A549 (cell line): ENCODE measurements around the gene FILIP1L. TPM values are rescaled to one million over a fixed set of nuclear protein-coding genes. Genes with fewer than 3 reads are reported as not detected.

Experiments used
- ATAC-seq, 2 experiments: fragments of 200-7000 bp in 1 of 2; fragments of >200 bp in 1 of 2; cut with Nextera tagmentation in 1 of 2; cut with Tn5 transposase in 1 of 2; 3 replicates each; pipeline versions ENCODE4 v1.8.0 to v1.9.1; 2018 to 2020; ENCODE audit warnings: mild to moderate bottlenecking in 1 of 2, moderate library complexity in 1 of 2
- CTCF ChIA-PET: fragments of 300-600 bp; sonication (Branson Sonifier 250); formaldehyde crosslinking; extraction: SDS; loops from one replicate; lab custom pipeline; 2021; ENCODE audit warnings: antibody characterized with exemption, inconsistent platforms; lab: Yijun Ruan, JAX
- POLR2A ChIA-PET: fragments of 350-600 bp; formaldehyde crosslinking; extraction: SDS; loops from one replicate; lab custom pipeline; 2021; ENCODE audit warnings: antibody characterized with exemption, inconsistent platforms; lab: Yijun Ruan, JAX
- DNase-seq, 2 experiments: peaks; one replicate each; pipeline versions ENCODE4 v3.0.0 to v3.0.0-alpha.2; 2011 to 2016; ENCODE audit warnings: low read depth in 1 of 2, low spot score in 1 of 2
- FAIRE-seq: peaks from 2 replicates; lab custom pipeline; 2011; peaks lifted over from hg19 to GRCh38; lab: Jason Lieb, UNC
- H3K27ac ChIP-seq, 2 experiments: fragments of >200 bp; sonication (Bioruptor Twin); formaldehyde crosslinking; 3 replicates each; pipeline ENCODE4 v1.5.1; 2016 to 2017
- H3K4me1 ChIP-seq: fragments of >200 bp; sonication (Bioruptor Twin); formaldehyde crosslinking; 3 replicates; pipeline ENCODE4 v1.6.1; 2016
- H3K4me2 ChIP-seq: fragments of >200 bp; sonication (Bioruptor Twin); formaldehyde crosslinking; 3 replicates; pipeline ENCODE4 v1.6.1; 2016
- H3K4me3 ChIP-seq: fragments of >200 bp; sonication (Bioruptor Twin); formaldehyde crosslinking; 3 replicates; pipeline ENCODE4 v1.5.1; 2016
- H3K9me3 ChIP-seq: fragments of >200 bp; sonication (Bioruptor Twin); formaldehyde crosslinking; 3 replicates; pipeline ENCODE4 v1.6.1; 2016
- BCL3 ChIP-seq: fragments of >200 bp; sonication (Bioruptor Twin); formaldehyde crosslinking; IDR thresholded peaks from 3 replicates; pipeline ENCODE4 v1.6.1; 2016
- CHD4 ChIP-seq: fragments of 200-600 bp; sonication (generic); IDR thresholded peaks from 2 replicates; pipeline ENCODE4 v1.6.1; 2016; ENCODE audit warnings: antibody characterized with exemption, mild to moderate bottlenecking, borderline replicate concordance
- EHMT2 ChIP-seq: fragments of 200-600 bp; sonication (generic); IDR thresholded peaks from 2 replicates; pipeline ENCODE4 v1.6.1; 2016; ENCODE audit warnings: antibody characterized with exemption, low read depth, mild to moderate bottlenecking, moderate library complexity
- ELK1 ChIP-seq: fragments of 150-350 bp; IDR thresholded peaks from 2 replicates; pipeline ENCODE4 v1.6.1; 2014; ENCODE audit warnings: low read depth, mild to moderate bottlenecking, low read length
- FOSL2 ChIP-seq, 2 experiments: fragments of 450-650 bp in 1 of 2; fragments of >200 bp in 1 of 2; sonication (Bioruptor Twin) in 1 of 2; formaldehyde crosslinking; IDR thresholded peaks; 2 replicates each; pipeline versions ENCODE4 v1.5.0 to v1.6.1; 2016 to 2020; ENCODE audit warnings: mild to moderate bottlenecking in 1 of 2, moderate library complexity in 1 of 2
- HEYL ChIP-seq: fragments of 250-450 bp; sonication (Bioruptor Pico); IDR thresholded peaks from 2 replicates; pipeline ENCODE4 v1.8.0; 2021; ENCODE audit warnings: mild to moderate bottlenecking, moderate library complexity
- HMGXB4 ChIP-seq: fragments of 250-450 bp; sonication (Bioruptor Pico); IDR thresholded peaks from 2 replicates; pipeline ENCODE4 v1.5.0; 2021; ENCODE audit warnings: mild to moderate bottlenecking, moderate library complexity, borderline replicate concordance
- HOXB5 ChIP-seq: fragments of 250-450 bp; sonication (Bioruptor Pico); IDR thresholded peaks from 2 replicates; pipeline ENCODE4 v1.5.0; 2020; ENCODE audit warnings: mild to moderate bottlenecking, moderate library complexity
- KDM5A ChIP-seq: fragments of 200-600 bp; sonication (generic); IDR thresholded peaks from 2 replicates; pipeline ENCODE4 v1.6.1; 2016; ENCODE audit warnings: antibody characterized with exemption, mild to moderate bottlenecking
- MAFK ChIP-seq: fragments of 450-650 bp; IDR thresholded peaks from 2 replicates; pipeline ENCODE4 v1.6.1; 2014; ENCODE audit not compliant: partially characterized antibody
- NPAS2 ChIP-seq: fragments of 250-450 bp; sonication (Bioruptor Pico); IDR thresholded peaks from 2 replicates; pipeline ENCODE4 v1.8.0; 2022; ENCODE audit warnings: mild to moderate bottlenecking, moderate library complexity, borderline replicate concordance
- NR3C1 ChIP-seq: fragments of >200 bp; sonication (Bioruptor Twin); formaldehyde crosslinking; IDR thresholded peaks from 3 replicates; pipeline ENCODE4 v1.6.1; 2017
- POLR2AphosphoS2 ChIP-seq: conservative IDR thresholded peaks from 2 replicates; pipeline ENCODE4 v1.6.1; 2012; ENCODE audit warnings: low read length, improper control_type of control experiment, inconsistent platforms
- REST ChIP-seq: fragments of 200-600 bp; sonication (generic); IDR thresholded peaks from 2 replicates; pipeline ENCODE4 v1.6.1; 2016; ENCODE audit warnings: antibody characterized with exemption, mild to moderate bottlenecking, moderate library complexity
- SMC3 ChIP-seq: fragments of >200 bp; sonication (Bioruptor Twin); formaldehyde crosslinking; IDR thresholded peaks from 3 replicates; pipeline ENCODE4 v1.6.1; 2018; ENCODE audit warnings: inconsistent platforms
- TFCP2L1 ChIP-seq: fragments of 250-450 bp; sonication (Bioruptor Pico); IDR thresholded peaks from 2 replicates; pipeline ENCODE4 v1.5.0; 2021; ENCODE audit warnings: mild to moderate bottlenecking
- TP53 ChIP-seq: fragments of 250-450 bp; sonication (Bioruptor Pico); IDR thresholded peaks from 2 replicates; pipeline ENCODE4 v1.5.0; 2021; ENCODE audit warnings: mild to moderate bottlenecking, moderate library complexity
- USF2 ChIP-seq: fragments of 450-650 bp; IDR thresholded peaks from 2 replicates; pipeline ENCODE4 v1.6.1; 2014; ENCODE audit warnings: antibody characterized with exemption
- ZC3H11A ChIP-seq: fragments of 450-650 bp; IDR thresholded peaks from 2 replicates; pipeline ENCODE4 v1.6.1; 2014; ENCODE audit warnings: antibody characterized with exemption, mild to moderate bottlenecking
- WGBS: methylation state at CpG from one replicate; pipeline ENCODE4 v1.1.6; 2017; ENCODE audit errors: missing lambda C conversion rate; 5-methylcytosine and 5-hydroxymethylcytosine counted together
- polyA plus RNA-seq, 4 experiments: library from polyadenylated mRNA; depleted of rRNA in 3 of 4; stranded (reverse); fragments of >200 nt; fragmentation: RNase III in 1 of 4; extraction: RNeasy Plus Mini Kit Qiagen cat#74134 plus additional on column Dnase treatment in 1 of 4; gene quantifications; 2 replicates in 3 of 4; 3 replicates in 1 of 4; pipeline ENCODE4 v1.2.3, GENCODE V29; 2011 to 2017

Gene FILIP1L
- polyA plus RNA-seq, 2 of the 4 experiments (the other 2 are of a cell fraction) = 0.19 to 0.45 TPM

- CTCF ChIA-PET = interaction anchor here (1.0 to 1.6 kb wide), 5 partner anchors 7 to 120 kb away, joined by 3 read pairs; no protein-coding TSS in a partner anchor
- no peak for DNase-seq
- TF ChIP-seq SMC3 (no peak), BCL3 (no peak), TFCP2L1 (no peak), ZC3H11A (no peak), USF2 (no peak), NR3C1 (no peak), POLR2AphosphoS2 (no peak), KDM5A (no peak), HMGXB4 (CRISPR knock-in tag) (no peak), EHMT2 (no peak), FOSL2 (IDR thresholded peaks at IDR 0.05) (no peak), FOSL2 (CRISPR knock-in tag; IDR thresholded peaks at IDR 0.05) (no peak), REST (no peak), CHD4 (no peak), HOXB5 (CRISPR knock-in tag) (no peak), NPAS2 (CRISPR knock-in tag) (no peak), MAFK (no peak), HEYL (CRISPR knock-in tag) (no peak), TP53 (CRISPR knock-in tag) (no peak), ELK1 (no peak)
- TF ChIP-seq, all 56 proteins: peak for 0
- H3K9me3 ChIP-seq = no peaks in the 10 kb centered on the region
- POLR2A ChIA-PET = no interaction called here
- no peak overlapping the region for H3K4me2 ChIP-seq
- no peak overlapping the region for H3K4me3 ChIP-seq
- FAIRE-seq (no peak), ATAC-seq (no peak)
- H3K27ac ChIP-seq = no peak overlapping the region
- 94% methylated on average over 2 of the region's 2 CpGs for WGBS
- peaks cover 16% of the 10 kb centered on the region for H3K4me1 ChIP-seq
Measured at GRCh38 chr3:99891610-99892285, 222.6 kb downstream of the FILIP1L start.
